HG02759 (cell line): ENCODE measurements around the gene IL15.
"Not testable (repeated sequence)": the region's sequence is repeated elsewhere in the genome, so short reads cannot be mapped to it uniquely, and the experiment has no call there.

Experiments
- ATAC-seq: cut with Tn5 transposase; IDR thresholded peaks from one replicate; pipeline ENCODE4 v1.9.1; 2021; ENCODE audit warnings: mild to moderate bottlenecking, moderate library complexity; ENCODE audit not compliant: unreplicated experiment

Gene IL15, protein sequence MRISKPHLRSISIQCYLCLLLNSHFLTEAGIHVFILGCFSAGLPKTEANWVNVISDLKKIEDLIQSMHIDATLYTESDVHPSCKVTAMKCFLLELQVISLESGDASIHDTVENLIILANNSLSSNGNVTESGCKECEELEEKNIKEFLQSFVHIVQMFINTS

GRCh38 chr4:141636082-141636770 lies at the start of gene IL15:
TSS of gene IL15 (plus strand) at chr4:141636583. CDS start at chr4:141719465, 82,882 bp downstream.
- ATAC-seq, result peak; percentile 74

GRCh38 chr4:141587897-141588296 lies 48.5 kb upstream of the IL15 start:
- no peak for ATAC-seq

DNA sequence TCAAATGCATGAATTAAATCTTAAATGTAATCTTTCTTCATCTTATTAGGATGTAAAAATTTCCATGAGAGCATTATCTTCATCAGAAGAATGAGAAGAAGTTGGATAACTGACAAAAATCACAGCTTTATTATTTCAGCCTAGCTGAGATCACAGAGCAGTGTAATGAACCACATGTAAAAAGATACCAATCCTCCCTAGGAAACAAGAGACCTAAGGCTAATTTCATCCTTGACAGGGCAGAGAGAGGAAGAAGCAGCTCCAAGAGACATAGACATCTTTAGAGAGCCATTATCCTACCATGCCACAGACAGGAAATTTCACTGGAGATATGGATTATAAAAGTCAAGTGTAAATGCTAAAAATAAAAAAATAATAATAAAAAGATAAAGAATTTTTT lies 40.9 kb upstream of the IL15 start:
- no peak for ATAC-seq

- ATAC-seq, result no peak
Observed at GRCh38 chr4:141599853-141600252, 36.5 kb upstream of the IL15 start.

GRCh38 chr4:141604683-141605082 lies 31.7 kb upstream of the IL15 start:
- not testable (repeated sequence) for ATAC-seq

GRCh38 chr4:141605425-141605856 lies 30.9 kb upstream of the IL15 start:
- no peak for ATAC-seq

GRCh38 chr4:141609243-141609642 lies 27.1 kb upstream of the IL15 start:
- no peak for ATAC-seq

DNA sequence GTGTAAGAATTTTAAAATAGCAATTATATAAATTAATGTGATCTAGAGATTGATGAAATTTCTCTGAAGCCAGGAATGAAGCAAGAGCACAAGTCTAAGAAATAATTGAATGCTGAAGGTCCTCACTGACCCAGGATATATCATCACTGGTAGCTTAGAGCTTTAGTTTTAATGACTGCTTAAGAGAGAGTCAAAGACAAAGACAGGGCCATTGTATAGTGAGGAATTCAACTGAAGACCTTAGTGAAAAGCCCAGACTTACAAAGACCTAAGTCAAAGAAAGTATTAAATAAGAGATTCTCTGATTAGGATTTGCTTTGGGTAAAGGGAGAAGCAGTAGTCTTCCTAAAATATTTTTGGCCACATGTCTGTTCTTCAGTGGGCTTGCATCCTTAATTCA lies 26.0 kb upstream of the IL15 start:
- ATAC-seq, result no peak

DNA sequence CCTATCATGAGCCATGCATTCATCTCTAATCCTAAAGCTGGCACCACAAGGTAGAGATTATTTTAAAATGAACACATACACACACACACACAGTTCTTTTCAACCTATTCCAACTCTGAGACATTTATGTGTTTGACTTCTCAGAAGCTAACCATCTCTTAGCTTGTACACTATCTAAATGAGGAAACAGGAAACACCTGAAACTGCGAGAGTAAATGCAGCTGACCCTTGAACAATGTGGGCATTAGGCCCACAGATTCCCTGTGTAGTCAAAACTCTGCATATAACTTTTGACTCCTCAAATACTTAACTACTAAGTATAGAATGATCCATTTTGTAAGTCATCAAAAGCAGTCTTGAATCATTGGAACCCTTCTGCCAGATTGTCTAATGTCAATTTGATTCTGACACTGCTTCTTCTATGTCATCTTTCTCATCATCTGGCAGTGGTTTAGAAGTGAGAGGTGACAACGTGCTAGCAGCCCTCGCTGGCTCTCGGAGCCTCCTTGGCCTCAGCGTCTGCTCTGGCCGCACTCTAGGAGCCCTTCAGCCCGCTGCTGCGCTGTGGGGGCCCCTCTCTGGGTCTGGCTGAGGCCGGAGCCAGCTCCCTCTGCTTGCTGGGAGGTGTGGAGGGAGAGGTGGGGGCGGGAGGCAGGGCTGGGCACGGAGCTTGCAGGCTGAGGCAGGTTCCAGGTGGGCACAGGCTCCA lies 21.4 kb upstream of the IL15 start:
- ATAC-seq, result peak; percentile 65

DNA sequence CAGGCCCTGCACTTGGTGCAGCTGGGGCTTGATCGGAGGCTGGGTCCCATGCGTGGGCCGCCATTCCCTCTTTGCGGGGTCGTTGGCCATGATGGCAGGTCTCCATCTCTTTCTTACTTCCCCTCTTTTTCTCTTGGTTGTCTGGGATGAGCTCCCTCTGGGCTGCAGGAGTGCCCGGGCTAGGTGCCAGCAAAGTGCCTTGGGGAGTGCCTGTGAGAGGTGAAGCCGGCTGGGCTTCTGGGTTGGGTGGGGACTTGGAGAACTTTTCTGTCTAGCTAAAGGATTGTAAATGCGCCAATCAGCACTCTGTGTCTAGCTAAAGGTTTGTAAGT lies 20.8 kb upstream of the IL15 start:
- ATAC-seq, result not testable (repeated sequence)

DNA sequence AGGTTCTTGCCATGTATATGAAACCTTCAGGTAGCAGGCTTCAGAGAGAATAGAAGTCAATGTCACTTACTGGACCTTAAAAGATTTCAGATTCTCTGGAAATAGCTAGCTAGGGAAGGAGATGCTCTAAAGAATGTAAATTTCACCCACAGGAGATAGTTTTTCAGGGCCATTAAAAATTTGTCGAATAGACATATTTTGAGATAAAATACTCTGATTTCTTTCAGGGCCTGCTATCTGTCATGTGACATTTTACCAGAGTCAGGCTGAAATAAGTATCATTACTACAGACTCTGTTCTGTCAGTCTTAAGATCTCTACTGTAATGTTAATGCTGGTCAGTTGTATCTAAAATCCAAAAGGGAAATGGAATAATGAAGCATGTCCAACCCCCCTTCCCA lies 15.7 kb upstream of the IL15 start:
- ATAC-seq, result no peak

DNA sequence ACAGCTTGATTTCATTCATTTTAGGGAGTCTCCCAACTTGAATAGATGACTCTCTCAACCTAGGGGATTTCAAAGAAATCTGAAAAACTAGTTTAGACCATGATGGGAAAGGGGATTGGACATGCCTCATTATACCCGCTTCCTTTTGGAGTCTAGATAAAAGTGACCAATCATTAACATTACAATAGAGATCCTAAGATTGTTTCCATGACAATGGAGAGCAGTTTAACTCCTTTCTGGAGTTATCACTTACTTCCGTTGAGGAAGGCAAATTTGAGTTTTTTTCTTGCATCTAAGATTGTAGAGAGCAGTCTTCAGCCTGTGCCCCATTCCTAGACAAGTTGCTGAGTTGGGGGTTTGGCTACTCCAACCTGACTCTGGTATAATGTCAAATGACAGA lies 11.4 kb upstream of the IL15 start:
- ATAC-seq, result no peak

DNA sequence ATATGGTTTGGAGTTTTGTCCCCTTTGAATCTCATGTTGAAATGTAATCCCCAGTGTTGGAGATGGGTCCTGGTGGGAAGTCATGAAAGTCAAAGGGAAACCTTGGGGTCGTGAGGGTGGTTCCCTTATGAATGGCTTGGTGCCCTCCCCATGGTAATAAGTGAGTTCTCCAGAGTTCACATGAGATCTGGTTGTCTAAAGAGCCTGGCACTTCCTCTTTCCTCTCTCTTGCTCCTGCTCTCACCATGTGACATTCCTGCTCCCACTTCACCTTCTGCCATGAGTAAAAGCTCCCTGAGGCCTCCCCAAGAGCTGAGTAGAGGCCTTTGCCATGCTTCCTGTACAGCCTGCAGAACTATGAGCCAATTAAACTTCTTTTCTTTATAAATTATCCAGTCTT lies 5.5 kb upstream of the IL15 start:
- ATAC-seq, result no peak

DNA sequence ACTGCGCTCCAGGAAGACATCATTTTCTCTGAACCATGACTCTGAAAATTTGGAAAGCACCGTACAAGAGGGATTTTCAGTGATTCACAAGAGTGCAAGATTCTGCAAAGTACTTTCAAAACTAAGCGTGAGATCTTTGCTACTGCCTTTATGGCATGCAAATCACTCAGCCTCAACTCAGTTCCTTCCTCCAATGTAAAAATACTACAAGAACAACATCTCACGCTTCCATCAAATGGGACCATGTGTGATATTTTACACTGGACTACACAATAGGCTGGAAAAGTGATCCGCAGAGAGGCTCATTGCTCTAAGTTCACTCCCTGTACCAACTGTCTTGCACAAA lies 674 bp upstream of the IL15 start:
- ATAC-seq, result peak; percentile 32

GRCh38 chr4:141636771-141637460 lies 533 bp downstream of the IL15 start:
- peak; percentile 63 for ATAC-seq

GRCh38 chr4:141637565-141637964 lies 1.2 kb downstream of the IL15 start:
- ATAC-seq, result no peak

GRCh38 chr4:141638230-141638629 lies 1.8 kb downstream of the IL15 start:
- ATAC-seq, result no peak

- ATAC-seq, result no peak
Observed at GRCh38 chr4:141640696-141641095, 4.3 kb downstream of the IL15 start.

DNA sequence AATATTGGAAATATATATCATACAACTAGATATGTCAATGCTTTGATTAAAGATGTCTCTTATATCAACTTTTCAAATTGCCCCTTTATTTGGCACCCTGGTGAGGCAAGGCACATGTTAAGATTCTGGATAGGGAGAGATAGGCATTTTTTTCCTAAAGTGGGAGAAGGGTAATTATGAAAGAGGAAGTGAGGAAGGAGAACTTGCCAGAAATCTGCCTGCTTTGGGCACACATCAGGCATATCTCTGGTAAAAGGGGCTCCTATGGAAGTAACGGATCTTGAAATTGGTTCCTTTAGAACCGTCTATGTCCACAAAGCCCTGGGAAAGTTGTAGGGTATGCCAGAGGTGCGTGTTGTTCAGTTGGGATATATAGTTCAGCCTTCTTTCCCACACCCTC lies 5.7 kb downstream of the IL15 start:
- ATAC-seq, result no peak

- ATAC-seq, result no peak
Observed at GRCh38 chr4:141642711-141643110, 6.3 kb downstream of the IL15 start.

DNA sequence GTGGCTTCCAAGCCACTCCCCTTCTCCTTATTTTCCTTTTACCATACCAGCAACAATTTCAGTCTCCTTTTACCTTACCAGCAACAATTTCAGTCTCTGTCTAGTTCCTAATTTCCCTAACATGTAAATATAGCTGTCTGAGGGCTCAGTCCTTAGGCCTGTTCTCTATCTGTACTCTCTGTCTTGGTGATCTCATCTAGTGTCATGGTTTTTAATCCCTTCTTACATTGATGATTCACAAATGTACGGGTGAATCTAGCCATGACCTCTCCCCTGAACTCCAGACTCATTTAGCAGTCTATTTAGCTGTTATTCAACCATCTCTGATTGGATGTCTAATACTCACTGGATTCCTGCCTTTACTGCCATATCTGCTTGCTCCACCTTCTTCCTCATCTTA lies 7.2 kb downstream of the IL15 start:
- peak; percentile 45 for ATAC-seq
